HG03460 (cell line): ENCODE results near the gene ANO7.

Experiments
- ATAC-seq: cut with Tn5 transposase; IDR thresholded peaks from one replicate; pipeline ENCODE4 v1.9.1; 2021; ENCODE audit not compliant: unreplicated experiment

Gene ANO7

DNA sequence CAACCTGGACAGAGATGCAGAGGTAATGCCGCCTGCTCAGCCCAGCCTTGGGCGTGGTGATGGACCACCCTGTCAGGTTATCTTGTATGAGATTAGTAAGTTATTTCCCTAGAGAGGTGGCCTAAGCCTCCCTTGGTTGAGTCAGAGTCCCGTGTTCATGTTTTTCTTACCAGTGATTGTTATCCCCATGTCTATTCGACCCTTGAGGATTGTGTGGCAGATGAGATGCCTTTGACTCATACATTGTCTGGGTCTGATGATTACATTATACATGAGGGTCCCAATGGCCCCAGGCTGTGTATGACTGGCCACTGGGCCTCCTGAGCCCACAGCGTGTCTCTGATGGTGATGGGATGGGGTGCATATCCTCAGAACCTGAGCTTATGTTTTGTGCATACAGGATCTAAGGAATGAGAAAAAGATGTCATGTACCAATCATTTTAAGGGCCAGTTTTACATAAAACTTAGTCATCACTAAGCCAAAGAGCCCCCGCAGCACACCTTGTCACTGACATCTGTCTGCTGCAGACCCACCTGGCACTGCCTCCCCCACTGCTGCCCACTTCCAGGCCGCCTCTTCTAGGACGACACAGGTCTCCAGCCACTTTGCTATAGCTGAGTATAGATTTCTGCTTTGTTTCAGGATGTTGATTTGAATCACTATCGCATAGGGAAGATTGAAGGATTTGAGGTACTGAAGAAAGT lies 30.5 kb upstream of the ANO7 start:
- ATAC-seq = no peak

DNA sequence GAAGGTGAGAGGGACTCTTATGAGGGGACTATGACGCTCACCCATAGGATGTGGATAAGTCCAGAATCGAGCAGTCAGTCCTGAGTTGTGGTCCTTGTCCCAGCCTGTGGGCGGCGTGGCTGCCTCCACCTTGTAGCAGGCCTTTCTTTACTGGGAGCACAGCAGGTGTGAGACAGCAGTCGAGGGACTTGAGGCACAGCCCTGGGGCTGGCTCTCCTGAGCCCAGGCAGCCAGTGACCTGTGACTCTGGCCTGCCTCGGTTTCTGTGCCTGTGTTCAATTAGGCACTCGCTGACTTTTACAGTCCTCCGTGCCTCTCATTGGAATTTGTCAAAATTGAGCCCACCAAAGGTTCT lies 30.0 kb upstream of the ANO7 start:
- no peak for ATAC-seq

DNA sequence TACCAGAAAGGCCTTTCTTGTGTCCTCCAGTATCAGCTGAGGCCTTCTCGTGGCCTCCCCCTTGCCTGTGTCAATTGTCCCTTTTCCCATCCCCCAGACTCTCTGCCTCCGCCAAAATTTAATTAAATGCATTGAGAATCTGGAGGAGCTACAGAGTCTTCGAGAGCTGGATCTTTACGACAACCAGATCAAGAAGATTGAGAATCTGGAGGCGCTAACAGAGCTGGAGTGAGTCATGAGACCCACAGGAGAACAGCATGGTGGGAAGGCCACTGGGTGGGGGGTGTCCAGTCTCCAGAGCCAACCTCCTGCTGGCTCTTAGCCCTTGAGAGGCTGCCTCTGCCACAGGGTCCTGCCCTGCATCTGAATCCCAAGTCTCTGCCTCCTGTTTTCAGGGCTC lies 29.4 kb upstream of the ANO7 start:
- no peak for ATAC-seq

DNA sequence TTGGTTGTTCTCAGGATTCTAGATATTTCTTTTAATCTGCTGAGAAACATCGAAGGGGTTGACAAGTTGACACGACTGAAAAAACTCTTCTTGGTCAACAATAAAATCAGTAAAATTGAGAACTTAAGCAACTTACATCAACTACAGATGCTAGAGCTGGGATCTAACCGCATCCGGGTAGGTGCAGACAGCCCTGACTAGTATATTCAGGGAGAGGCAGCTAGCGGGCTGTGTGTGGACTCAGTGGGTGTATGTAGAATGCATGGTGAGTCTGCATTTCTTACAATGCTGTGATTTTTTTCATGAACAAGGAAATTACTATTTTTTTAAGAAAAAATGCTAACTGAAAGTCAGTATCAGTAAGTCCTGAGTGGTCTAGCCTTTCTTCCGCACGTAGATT lies 28.2 kb upstream of the ANO7 start:
- no peak for ATAC-seq

DNA sequence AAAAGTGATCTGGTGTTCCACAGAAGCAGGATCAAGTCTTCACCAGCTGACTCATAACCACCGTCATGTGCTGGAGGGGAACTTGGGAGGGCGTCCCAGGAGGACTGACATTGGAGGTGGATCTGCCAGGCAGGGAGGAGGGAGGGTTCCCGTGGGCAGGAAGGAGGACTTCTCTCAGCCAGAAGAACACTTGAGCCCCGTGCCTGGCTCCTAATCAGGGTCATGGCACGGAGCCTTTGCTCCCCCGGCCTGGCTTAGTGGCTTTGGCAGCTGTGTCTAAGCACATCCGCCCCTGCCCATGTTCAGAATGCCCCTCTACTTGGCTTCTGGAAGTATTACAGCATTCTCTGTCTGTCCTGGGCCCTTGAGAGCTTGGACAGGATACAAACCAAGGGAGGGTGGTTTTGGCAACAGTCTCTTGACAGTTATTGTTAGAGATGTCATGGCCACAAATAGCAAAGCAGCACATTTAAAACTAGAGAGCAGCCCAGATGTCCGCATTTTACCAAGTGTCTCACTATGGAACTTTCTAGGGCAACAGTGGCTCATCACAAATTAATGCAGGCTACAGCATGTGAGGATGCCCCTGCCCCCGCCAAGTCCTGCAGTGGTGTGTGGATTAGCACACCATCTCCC lies 26.7 kb upstream of the ANO7 start:
- ATAC-seq = no peak

DNA sequence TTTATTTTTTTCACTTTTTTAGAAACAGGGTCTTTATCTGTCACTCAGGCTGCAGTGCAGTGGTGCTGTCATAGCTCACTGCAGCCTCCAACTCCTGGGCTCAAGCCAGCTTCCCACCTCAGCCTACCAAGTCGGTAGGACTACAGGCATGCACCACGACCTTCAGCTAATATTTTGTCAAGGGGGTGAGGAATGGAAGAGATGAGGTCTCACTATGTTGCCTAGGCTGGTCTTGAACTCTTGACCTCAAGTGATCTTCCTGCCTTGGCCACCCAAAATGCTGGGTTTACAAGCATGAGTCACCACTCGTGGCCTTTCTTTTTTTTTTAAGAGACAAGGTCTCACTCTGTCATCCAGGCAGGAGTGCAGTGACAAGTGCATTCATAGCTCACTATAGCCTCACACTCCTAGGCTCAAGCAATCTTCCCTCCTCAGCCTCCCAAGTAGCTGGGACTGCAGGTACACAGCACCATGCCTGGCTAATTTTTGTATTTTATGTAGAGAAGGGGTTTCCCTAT lies 24.8 kb upstream of the ANO7 start:
- no peak for ATAC-seq

DNA sequence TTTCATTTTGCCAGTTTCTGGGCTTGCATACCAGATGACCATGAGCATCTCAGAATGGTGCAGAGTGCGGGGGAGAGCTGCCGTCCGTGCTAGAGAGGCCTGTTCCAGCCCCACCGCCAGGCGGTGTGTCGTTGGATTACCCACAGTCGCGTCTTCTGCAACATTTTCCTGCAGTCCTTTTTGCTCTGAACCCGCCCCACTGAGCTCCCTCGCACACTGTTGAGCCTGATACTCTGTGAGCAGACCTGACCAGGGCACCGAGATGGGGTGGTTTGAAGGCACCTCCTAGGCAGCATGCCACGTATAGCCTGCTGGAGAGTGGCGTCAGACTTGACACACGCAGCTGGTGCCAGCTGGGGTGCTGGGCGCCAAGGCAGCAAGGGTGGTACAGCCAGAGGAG lies 20.1 kb upstream of the ANO7 start:
- no peak for ATAC-seq

DNA sequence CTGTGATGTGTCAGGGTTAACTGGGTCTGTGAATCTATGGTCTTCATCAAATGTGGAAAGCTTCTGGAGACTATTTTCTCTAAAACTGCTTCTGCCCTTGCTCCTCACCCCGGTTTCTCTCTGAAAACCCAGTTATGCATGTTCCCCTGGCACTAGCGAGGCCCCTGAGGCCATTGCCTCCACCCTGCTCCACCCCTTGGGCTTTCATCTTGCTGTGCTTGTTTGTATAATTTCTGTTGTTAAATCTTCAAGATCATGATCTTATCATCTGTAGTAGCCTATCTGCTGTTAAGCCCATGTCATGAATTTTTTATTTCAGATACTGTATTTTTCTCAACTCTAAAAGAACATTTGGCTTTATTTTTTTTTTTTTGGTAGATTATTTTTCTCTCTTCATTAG lies 14.9 kb upstream of the ANO7 start:
- no peak for ATAC-seq

DNA sequence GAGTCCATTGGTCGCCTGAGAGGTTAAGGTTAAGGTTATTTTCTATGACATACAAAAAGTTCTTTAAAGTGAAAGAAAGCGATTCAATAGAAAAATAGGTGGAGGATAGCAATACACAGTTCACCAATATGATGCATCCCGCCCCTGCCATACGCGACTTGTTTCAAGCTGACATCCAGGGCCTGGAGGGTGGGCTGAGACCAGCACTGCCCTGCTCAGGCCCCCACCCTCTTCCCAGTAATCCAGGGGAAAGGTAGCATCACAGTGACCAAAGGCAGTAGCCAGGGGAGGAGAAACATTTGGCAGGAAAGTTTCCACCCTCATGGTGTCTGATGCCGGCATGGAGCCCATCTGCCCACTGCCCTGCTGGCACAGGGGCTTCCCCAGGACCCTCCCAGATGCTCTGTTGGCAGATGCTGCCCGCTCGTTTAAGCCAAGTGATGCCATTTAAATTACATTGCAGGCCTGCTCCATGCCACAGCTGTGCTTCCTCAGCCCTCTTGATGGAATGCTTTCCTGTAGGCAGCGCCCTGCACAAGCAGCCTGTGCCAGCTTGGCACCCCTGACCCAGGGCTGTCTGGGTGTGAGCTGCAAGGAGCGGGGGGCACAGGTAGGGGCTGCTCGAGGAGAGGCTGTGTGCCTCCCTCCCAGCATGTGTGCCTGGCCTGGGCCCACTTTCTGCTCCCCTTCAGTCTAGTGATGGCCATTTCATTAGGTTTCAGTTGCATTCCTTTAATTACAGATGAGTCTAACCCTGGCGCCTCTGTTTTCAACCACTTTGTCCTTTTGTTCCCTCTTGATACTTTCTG lies 10.7 kb upstream of the ANO7 start:
- ATAC-seq = no peak

DNA sequence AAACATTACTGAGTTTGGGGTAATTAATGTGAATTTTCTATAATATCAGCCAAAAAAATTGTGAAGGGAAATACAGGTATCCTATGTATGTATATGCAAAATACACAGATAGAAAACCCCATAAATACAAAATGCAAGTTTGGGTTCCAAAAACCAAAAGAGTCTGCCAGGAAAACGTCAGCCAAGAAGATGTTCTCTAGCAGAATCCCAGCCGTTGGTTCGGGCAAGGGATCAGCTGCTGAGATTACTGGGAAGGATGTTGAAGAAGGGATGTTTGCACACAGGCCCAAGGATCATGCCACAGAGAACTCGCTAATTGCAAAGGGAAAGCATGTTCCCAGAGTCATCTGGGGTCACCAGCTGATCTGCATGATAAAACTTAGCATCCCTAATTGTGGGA lies 9.5 kb upstream of the ANO7 start:
- ATAC-seq = no peak

DNA sequence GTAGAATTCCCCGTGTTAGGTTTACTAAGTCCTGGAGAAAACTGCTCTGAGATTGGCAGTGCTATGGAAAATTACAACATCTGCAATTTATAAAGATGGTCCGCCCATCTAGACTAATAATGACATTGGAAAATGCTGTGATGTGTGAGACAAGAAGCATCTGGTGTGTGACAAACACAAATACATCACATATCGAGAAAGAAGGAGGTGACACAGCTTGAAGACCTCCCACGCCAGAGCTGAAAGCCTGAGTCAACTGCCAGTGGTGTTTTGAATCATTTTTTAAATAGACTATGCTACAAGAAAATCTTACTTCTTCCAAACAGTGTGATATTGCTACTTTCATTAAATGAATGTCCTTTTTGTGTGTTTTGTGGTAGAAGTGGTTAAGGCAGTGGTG lies 8.6 kb upstream of the ANO7 start:
- no peak for ATAC-seq

DNA sequence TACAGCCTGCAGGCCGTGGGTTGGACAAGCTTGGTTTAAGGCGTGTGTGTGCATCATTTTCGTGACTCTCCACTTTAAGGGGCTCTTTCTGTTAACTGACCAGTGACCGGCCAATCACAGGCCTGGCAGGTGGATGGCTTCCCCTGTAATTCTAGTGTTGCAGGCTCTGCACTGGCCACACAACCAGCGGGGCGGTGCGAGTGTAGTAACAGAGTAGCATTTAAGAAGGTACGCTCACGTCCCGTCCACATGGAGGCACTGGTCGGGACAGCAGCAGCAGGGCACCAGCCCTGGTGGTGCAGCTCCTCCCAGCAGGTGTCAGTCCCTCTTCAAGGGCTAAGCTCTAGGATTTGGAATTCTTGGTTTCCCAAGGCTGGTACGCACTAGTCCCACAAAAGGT lies 8.0 kb upstream of the ANO7 start:
- ATAC-seq = no peak

DNA sequence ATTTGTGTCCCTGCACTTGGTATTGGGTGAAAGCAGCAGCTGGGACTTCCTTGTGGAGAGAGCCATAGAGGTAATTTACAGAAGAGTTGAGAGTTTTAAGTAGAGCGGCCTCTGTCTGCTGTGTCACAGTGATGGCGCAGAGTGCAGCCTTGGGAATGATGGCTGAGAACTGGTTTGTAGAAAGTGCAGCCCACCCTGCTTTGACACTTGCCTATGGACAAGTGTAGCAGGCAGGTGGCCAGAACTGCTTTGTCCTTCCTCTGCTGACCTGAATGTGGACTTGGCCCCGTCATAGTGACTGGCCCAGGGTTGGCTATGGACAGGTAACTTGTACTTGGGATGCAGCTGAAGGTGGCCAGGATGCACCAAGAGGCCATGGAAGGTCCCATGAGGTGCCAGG lies 6.4 kb upstream of the ANO7 start:
- no peak for ATAC-seq

DNA sequence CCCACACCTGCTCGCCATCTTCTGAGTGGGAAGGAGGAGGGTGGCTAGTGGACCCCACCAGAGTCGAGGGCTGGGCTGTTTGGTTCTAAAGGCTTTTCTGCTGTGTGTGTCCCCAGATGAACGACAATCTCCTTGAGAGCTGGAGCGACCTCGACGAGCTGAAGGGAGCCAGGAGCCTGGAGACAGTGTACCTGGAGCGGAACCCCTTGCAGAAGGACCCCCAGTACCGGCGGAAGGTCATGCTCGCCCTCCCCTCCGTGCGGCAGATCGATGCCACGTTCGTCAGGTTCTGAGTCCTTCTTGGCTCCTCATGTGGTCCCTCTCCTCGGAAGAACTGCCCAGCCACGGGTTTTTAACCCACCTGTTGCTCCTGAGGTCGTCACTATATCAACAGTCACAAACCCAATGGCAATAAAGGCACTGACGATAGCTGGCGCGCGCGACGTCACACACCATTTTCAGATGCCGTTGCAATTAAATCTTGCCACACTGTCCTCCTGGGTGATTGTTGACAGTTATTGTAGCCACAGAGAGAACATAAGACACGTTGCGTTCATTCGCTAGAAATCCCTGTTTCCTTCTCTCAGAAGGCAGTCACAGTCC lies 5.8 kb upstream of the ANO7 start:
- ATAC-seq = no peak

DNA sequence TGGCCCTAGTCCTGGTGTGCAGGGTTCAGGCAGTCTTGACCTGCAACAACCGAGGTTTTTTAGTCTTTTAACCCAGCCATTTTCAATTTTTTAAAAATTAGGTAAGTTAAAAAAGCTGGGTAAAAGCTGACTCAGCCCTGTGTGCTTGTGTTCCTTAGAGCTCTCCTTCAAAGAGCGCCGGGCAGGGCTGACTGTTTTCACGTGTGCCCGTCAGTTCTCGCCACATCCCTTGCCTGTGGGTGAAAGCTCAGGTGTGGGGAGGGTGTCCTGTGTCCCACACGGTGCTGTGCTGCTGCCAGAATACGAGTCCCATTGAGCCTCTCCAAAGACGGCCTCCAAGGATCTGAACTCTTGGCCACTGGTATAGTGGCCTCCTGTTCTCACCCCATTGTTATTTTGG lies 5.3 kb upstream of the ANO7 start:
- ATAC-seq = no peak

DNA sequence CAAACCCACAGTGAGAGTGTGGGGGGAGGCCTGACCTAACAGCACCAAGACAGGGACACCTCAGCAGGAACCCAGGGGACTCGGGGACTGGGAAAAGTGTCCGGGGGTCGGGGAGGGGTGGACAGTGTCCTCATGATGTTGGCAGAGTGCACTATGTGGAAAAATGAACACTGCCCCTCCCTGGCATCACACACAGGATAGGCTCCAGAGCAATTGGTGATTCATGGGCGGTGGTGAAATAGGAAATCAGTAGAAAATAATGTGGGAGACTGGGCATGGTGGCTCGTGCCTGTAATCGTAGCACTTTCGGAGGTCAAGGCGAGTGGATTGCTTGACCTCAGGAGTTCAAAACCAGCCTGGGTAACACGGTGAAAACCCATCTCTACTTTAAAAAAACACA lies 3.6 kb upstream of the ANO7 start:
- ATAC-seq = no peak

DNA sequence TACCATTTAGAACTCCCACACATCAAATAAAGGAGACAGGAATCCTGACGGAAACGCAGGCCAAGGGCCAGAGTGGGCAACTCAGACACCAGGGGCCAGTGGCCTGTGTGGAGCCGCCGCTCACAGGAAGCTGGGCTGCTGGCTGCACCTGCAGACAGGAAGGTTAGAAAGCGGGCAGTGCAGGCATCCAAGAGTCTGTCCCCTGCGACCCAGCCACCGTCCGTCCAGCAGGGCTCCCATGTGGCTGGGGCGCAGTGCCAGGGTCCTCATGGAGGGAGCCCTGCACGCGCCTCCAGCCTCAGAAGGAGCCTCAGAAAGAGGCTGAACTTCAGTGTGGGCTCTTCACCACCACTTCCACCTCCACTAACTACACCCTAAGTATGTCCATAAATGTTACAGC lies 2.5 kb upstream of the ANO7 start:
- no peak for ATAC-seq

DNA sequence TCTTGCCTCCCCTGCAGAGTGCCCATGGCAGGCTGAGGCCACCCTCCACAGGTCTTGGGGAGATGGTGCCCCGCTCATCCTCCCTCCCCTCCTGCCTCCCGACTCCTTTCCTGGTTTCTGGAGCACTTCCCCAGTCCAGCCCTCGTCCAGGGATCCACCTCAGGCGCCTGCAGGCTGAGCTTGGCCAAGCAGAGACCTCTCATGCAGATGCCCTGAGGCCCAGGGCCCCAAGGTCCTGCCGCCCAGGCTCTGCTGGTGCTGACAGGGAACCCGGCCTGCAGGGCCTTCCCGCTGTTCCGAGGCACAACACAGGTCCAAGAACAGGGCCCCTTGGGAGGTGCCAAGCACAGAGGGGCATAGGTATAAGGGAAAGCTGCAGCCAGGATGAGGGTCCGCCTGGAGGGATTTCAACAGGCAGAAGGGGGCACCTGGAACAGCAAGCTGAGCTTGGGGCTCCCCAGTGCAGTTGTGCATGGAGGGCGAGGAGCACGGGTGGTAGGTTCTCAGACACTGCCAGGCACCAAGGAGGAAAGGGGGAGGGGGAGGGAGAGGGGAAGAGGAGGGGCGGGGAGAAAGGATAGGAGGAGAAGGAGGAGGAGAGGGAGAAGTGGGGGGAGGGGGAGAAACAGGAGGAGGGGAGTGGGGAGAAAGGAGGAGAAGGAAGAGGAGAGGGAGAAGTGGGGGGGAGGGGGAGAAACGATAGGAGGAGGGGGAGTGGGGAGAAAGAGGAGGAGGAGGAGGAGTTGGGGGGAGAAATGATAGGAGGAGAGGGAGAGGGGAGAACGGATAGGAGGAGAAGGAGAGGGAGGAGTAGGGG lies 1.2 kb upstream of the ANO7 start:
- ATAC-seq = no peak

DNA sequence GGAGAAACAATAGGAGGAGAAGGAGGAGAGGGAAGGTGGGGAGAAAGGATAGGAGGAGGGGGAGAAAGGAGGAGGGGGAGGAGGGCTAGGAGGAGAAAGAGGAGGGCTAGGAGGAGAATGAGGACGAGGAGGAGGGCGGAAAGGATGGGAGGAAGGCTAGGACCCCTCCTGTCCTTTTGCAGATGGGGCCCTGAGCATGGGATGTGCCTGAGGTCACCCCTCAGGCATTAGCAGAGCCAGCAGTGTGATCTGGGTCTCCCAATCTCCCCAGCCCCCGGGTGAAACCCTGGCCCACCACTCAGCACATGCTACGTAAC lies 601 bp upstream of the ANO7 start:
- ATAC-seq = no peak

DNA sequence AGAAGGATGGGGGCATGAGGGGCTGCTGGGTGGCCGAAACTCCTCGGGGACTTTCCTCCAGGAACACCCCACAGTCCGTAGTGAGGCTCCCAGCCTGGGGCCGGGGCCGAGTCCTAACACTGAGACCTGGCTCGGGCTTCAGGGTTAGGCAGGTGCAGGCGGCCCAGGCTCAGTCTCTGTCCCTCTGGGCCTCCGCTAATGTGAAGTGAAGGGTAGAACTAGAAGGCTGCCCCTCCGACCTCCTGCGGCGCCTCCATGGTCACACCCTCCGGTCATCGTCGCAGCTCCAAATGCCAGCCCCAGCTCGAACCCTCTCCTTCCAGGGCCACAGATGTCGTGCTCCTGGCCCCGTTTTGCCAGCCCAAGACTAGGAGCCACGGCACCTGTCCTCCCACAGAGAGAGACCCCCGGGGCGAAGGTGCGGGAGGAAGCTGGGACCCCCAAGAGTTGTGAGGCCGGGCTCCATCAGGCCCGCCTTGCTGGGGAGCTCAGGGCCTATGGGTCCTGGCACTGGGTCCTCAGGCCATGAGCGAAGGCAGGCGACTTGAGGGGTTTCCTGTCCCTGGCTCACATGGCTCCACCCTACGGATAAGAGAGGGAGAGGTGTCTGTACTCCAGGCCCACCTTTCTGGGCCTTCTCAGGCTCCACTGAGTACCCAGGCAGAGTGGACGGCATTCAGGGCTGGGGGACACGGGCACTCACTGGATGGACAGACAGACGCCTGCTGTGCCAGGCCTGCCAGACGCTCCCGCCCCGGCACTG lies 797 bp downstream of the ANO7 start:
- ATAC-seq = no peak

DNA sequence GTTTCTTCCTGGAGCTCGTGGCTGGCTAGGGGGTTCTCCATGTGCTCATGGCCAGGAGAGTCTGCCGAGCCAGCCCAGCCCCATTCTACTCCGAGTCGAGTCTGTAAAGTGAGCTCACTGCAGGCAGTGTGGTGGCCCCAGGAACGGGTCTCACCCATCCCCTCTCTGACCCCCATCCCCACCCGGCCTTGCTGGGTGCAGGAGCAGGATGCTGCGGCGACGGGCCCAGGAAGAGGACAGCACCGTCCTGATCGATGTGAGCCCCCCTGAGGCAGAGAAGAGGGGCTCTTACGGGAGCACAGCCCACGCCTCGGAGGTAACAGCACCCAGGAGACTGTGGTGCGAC lies 1.4 kb downstream of the ANO7 start:
- ATAC-seq = no peak
